H4 (cell line): ENCODE data around the gene UQCC2. TPM values are rescaled to one million over a fixed set of nuclear protein-coding genes. Genes with fewer than 3 reads are reported as not detected.

ENCODE experiments used
- DNase-seq: peaks from one replicate; pipeline ENCODE4 v3.0.0-alpha.2; 2015; ENCODE audit warnings: low spot score
- total RNA-seq: library from RNA; depleted of rRNA; stranded (reverse); fragments of >200 nt; shearing (Covaris generic); gene quantifications from 2 replicates; pipeline ENCODE4 v1.2.3, GENCODE V29; 2014; rRNA removed

The UQCC2 gene
- total RNA-seq: 55.1 and 86.8 TPM in 2 replicates

- DNase-seq: peak; percentile 95
Measured at GRCh38 chr6:33711140-33712129, at the start of gene UQCC2. UQCC2 (minus strand) TSS chr6:33711700; CDS start chr6:33711686, 14 bp downstream.

- no peak for DNase-seq
Measured at GRCh38 chr6:33759887-33760629, 48.6 kb upstream of the UQCC2 start.

- no peak for DNase-seq
Measured at GRCh38 chr6:33758815-33759216, 47.3 kb upstream of the UQCC2 start.

- no peak for DNase-seq
Measured at GRCh38 chr6:33757906-33758305, 46.4 kb upstream of the UQCC2 start.

- no peak for DNase-seq
Measured at GRCh38 chr6:33757113-33757512, 45.6 kb upstream of the UQCC2 start.

- no peak for DNase-seq
Measured at GRCh38 chr6:33756211-33756954, 44.9 kb upstream of the UQCC2 start.

GRCh38 chr6:33755070-33755869, 43.8 kb upstream of the UQCC2 start:
- no peak for DNase-seq

GRCh38 chr6:33754222-33754621, 42.7 kb upstream of the UQCC2 start:
- DNase-seq: no peak

GRCh38 chr6:33752646-33753015, 41.1 kb upstream of the UQCC2 start:
- DNase-seq: no peak

GRCh38 chr6:33751771-33752645, 40.5 kb upstream of the UQCC2 start:
- no peak for DNase-seq

- DNase-seq: no peak
Measured at GRCh38 chr6:33750244-33750991, 38.9 kb upstream of the UQCC2 start.

GRCh38 chr6:33749401-33749800, 37.9 kb upstream of the UQCC2 start:
- no peak for DNase-seq

- no peak for DNase-seq
Measured at GRCh38 chr6:33748841-33749240, 37.3 kb upstream of the UQCC2 start.

GRCh38 chr6:33747823-33748222, 36.3 kb upstream of the UQCC2 start:
- no peak for DNase-seq

GRCh38 chr6:33746651-33747100, 35.2 kb upstream of the UQCC2 start, which contains the start of gene IP6K3:
IP6K3 (minus strand) TSS chr6:33746905; CDS start chr6:33735476, 11,429 bp downstream.
- DNase-seq: no peak

GRCh38 chr6:33746036-33746600, 34.6 kb upstream of the UQCC2 start:
- peak; percentile 39 for DNase-seq

GRCh38 chr6:33745548-33745947, 34.0 kb upstream of the UQCC2 start:
- DNase-seq: no peak

GRCh38 chr6:33744895-33745546, 33.5 kb upstream of the UQCC2 start:
- no peak for DNase-seq
